GM10248 (cell line): Measurements from ENCODE around the gene VDR.
"Not testable (repeated sequence)": the region's sequence is repeated elsewhere in the genome, so short reads cannot be mapped to it uniquely, and the experiment has no call there.

Experiments
- CTCF ChIA-PET: fragments of 300-600 bp; sonication (Branson Sonifier 250); formaldehyde crosslinking; extraction: SDS; loops from one replicate; lab custom pipeline; 2021; ENCODE audit warnings: antibody characterized with exemption; lab: Yijun Ruan, JAX
- POLR2A ChIA-PET: fragments of 350-650 bp; sonication (Branson Sonifier 250); formaldehyde crosslinking; extraction: SDS; loops from one replicate; lab custom pipeline; 2020; ENCODE audit warnings: antibody characterized with exemption; lab: Yijun Ruan, JAX
- DNase-seq: peaks from one replicate; pipeline ENCODE4 v3.0.0; 2012; ENCODE audit errors: extremely low spot score
- CTCF ChIP-seq: IDR thresholded peaks from 2 replicates; pipeline ENCODE4 v1.5.1; 2012; ENCODE audit warnings: mild to moderate bottlenecking, low read depth; ENCODE audit errors: extremely low read depth, missing control alignments, control extremely low read depth

Gene VDR

GRCh38 chr12:47814539-47815170 is 90.1 kb downstream of the VDR start:
- DNase-seq: no peak
- ChIA-PET CTCF (interaction anchor here (1.0 to 31.1 kb wide), 7 partner anchors 11 to 98 kb away, joined by 3 to 685 read pairs (median 4); no protein-coding TSS in a partner anchor), POLR2A (interaction anchor here (0.7 to 1.2 kb wide), 2 partner anchors 14 to 1143 kb away, joined by 3 read pairs; partner anchors contain the start of gene ARF3)
- TF ChIP-seq CTCF: no peak

GRCh38 chr12:47813511-47814196 is 91.1 kb downstream of the VDR start:
- CTCF ChIA-PET: interaction anchor here (1.0 to 31.1 kb wide), 19 partner anchors 9 to 97 kb away, joined by 3 to 685 read pairs (median 4); partner anchors contain the start of gene RAPGEF3
- TF ChIP-seq CTCF: no peak
- DNase-seq: peak; percentile 71
- POLR2A ChIA-PET: interaction anchor here (1.2 to 2.2 kb wide), 3 partner anchors 15 to 20 kb away, joined by 3 to 12 read pairs (median 3); no protein-coding TSS in a partner anchor

GRCh38 chr12:47812797-47813510 is 91.8 kb downstream of the VDR start:
- peak; percentile 93 for DNase-seq
- CTCF ChIA-PET: interaction anchor here (1.1 to 31.1 kb wide), 16 partner anchors 8 to 97 kb away, joined by 3 to 685 read pairs (median 4); partner anchors contain the start of gene RAPGEF3
- no peak for TF ChIP-seq CTCF
- POLR2A ChIA-PET: interaction anchor here (1.3 to 2.2 kb wide), 2 partner anchors 19 to 20 kb away, joined by 3 to 12 read pairs; no protein-coding TSS in a partner anchor

- ChIA-PET POLR2A (interaction anchor here (0.5 to 2.2 kb wide), 3 partner anchors 20 to 310 kb away, joined by 3 to 12 read pairs (median 3); no protein-coding TSS in a partner anchor), CTCF (interaction anchor here (0.6 to 31.1 kb wide), 12 partner anchors 10 to 96 kb away, joined by 3 to 685 read pairs (median 4); partner anchors contain the start of gene RAPGEF3)
- DNase-seq: no peak
- no peak for TF ChIP-seq CTCF
These were observed 93.0 kb downstream of the VDR start for GRCh38 chr12:47811581-47812484.

GRCh38 chr12:47811072-47811396 is 93.8 kb downstream of the VDR start:
- DNase-seq: no peak
- ChIA-PET CTCF (interaction anchor here (2.0 to 31.1 kb wide), 3 partner anchors 13 to 69 kb away, joined by 14 to 685 read pairs (median 21); no protein-coding TSS in a partner anchor), POLR2A (no interaction called here)
- no peak for TF ChIP-seq CTCF

GRCh38 chr12:47809518-47809917 is 95.3 kb downstream of the VDR start:
- DNase-seq, POLR2A ChIA-PET: not testable (repeated sequence)
- CTCF ChIA-PET: interaction anchor here (1.0 to 31.1 kb wide), 6 partner anchors 12 to 55 kb away, joined by 3 to 685 read pairs (median 12); no protein-coding TSS in a partner anchor
